ENCODE results near the gene FOXP1. TPM values are rescaled to one million over a fixed set of nuclear protein-coding genes. Genes with fewer than 3 reads are reported as not detected.

FOXP1 gene
- total and polyA plus RNA-seq, 2 of the 13 experiments (the other 11 are each of a cell fraction or from before 2014, with no cell fraction given) = 40.4 to 59.0 TPM

GRCh38 chr3:71247221-71247957, 336.1 kb downstream of the FOXP1 start (continued):
- TF ChIP-seq FIP1L1 (IDR thresholded peaks at IDR 0.05; ENCODE audit: borderline replicate concordance, insufficient read depth, low read depth, low read length) (no peak), ZNF331 (CRISPR knock-in tag; IDR thresholded peaks at IDR 0.05) (peak; percentile 38; the same call in 1 of the 2 replicates)

GRCh38 chr3:71245971-71246880, 337.3 kb downstream of the FOXP1 start:
- DNase-seq (ENCODE audit: low spot score) (peak; percentile 76), ATAC-seq (peak; percentile 82), FAIRE-seq (peak; percentile 84)
- no peaks in the 10 kb centered on the region for H3K27me3 ChIP-seq (ENCODE audit: control insufficient read depth in 1 of 2, insufficient read depth in 2 of 2, low read length in 2 of 2)
- peak overlapping the region; percentile 79 for H3K4me2 ChIP-seq (ENCODE audit: low read depth, low read length)
- CTCF ChIA-PET (ENCODE audit: low intra/inter-chr PET ratio, low total read pairs) = no interaction called here
- peak overlapping the region; percentile 82 for H3K27ac ChIP-seq (ENCODE audit: extremely low read length, insufficient read depth, low read length)
- H3K4me1 ChIP-seq (ENCODE audit: insufficient read depth, low read length) = peaks cover 84% of the 10 kb centered on the region
- intact Hi-C loops (cut with micrococcal nuclease; ENCODE audit: unreplicated experiment) (loop anchor here (1.0 to 5.0 kb wide), 3 partner anchors 38 to 159 kb away; no protein-coding TSS in a partner anchor), in situ Hi-C loops (cut with HindIII; ENCODE audit: extremely low pct_ligation_motif_present, low pct_unique_long_range_greater_than_20kb) (no loop called here)
- BruUV-seq (replicated peaks) = no TSS peak
- H3K36me3 ChIP-seq (replicated peaks in 1 of 2; ENCODE audit: control insufficient read depth in 1 of 2, insufficient read depth in 2 of 2, low read length in 2 of 2) = no peaks in the 10 kb centered on the region
- H3K9me3 ChIP-seq (ENCODE audit: low read length) = no peaks in the 10 kb centered on the region
- H3K4me3 ChIP-seq (replicated peaks in 1 of 3; ENCODE audit: insufficient read depth in 1 of 3, low read depth in 2 of 3, low read length in 3 of 3) = peak overlapping the region; percentile 2 to 52 (median 25); a peak in 3 of 6 replicates
- POLR2A ChIA-PET = interaction anchor here (0.6 to 7.1 kb wide), 15 partner anchors 10 to 337 kb away, joined by 3 to 85 read pairs (median 5); partner anchors contain the start of gene FOXP1
- H3K9ac ChIP-seq (ENCODE audit: insufficient read depth, low read depth, low read length) = peak overlapping the region; percentile 68
- H2AFZ ChIP-seq (ENCODE audit: low read length) = no peak overlapping the region
- WGBS (ENCODE audit: low lambda C conversion rate) = 18% methylated on average over 19 of the region's 19 CpGs
- H4K20me1 ChIP-seq (ENCODE audit: insufficient read depth, low read length) = no peaks in the 10 kb centered on the region
- peaks cover 22% of the 10 kb centered on the region for H3K79me2 ChIP-seq (ENCODE audit: insufficient read depth, low read length)
- TF ChIP-seq BRCA1 (CRISPR knock-in tag; IDR thresholded peaks at IDR 0.05) = no peak
- no peak for TF ChIP-seq FOXO4 (CRISPR knock-in tag; conservative IDR thresholded peaks at IDR 0.05)
- TF ChIP-seq CEBPG (CRISPR knock-in tag; IDR thresholded peaks at IDR 0.05) = no peak
- no peak for TF ChIP-seq ZNF75D (CRISPR knock-in tag; IDR thresholded peaks at IDR 0.05; ENCODE audit: borderline replicate concordance)
- TF ChIP-seq XRCC5 (optimal IDR thresholded peaks at IDR 0.05; ENCODE audit: low read length) = no peak
- TF ChIP-seq SP1 (IDR thresholded peaks at IDR 0.05) = no peak
- TF ChIP-seq SP1 (CRISPR knock-in tag; IDR thresholded peaks at IDR 0.05) = no peak
- 0 out of 2 replicates have a peak, but pooled peaks have one; percentile 50 for TF ChIP-seq MBD4 (IDR thresholded peaks at IDR 0.05; ENCODE audit: borderline replicate concordance, low read length)
- TF ChIP-seq KLF6 (CRISPR knock-in tag; IDR thresholded peaks at IDR 0.05) = no peak
- no peak for TF ChIP-seq THAP7 (CRISPR knock-in tag; IDR thresholded peaks at IDR 0.05)
- TF ChIP-seq ZNF468 (CRISPR knock-in tag; IDR thresholded peaks at IDR 0.05) = no peak
- TF ChIP-seq ZNF772 (CRISPR knock-in tag; IDR thresholded peaks at IDR 0.05) = no peak
- TF ChIP-seq ZNF317 (CRISPR knock-in tag; IDR thresholded peaks at IDR 0.05) = no peak
- TF ChIP-seq MXD1 (CRISPR knock-in tag; IDR thresholded peaks at IDR 0.05) = no peak
- TF ChIP-seq ZUFSP (CRISPR knock-in tag; IDR thresholded peaks at IDR 0.05; ENCODE audit: borderline replicate concordance) = no peak
